Skeletal muscle tissue (tissue), 4 donors: ENCODE data around the gene TSPEAR. TPM values are rescaled to one million over a fixed set of nuclear protein-coding genes. Genes with fewer than 3 reads are reported as not detected.
"Not testable (repeated sequence)": the region's sequence is repeated elsewhere in the genome, so short reads cannot be mapped to it uniquely, and the experiment has no call there.

Experiments
- H3K27ac ChIP-seq: one replicate; pipeline ENCODE4 v1.7.0; 2013; ENCODE audit warnings: mild to moderate bottlenecking, low read depth, low read length, inconsistent platforms
- H3K27me3 ChIP-seq, 3 donors: one replicate each; pipeline ENCODE4 v1.7.0; 2013; ENCODE audit warnings: low read length in 3 of 3; ENCODE audit not compliant: control insufficient read depth in 3 of 3, insufficient read depth in 3 of 3
- H3K36me3 ChIP-seq, 3 donors: one replicate each; pipeline ENCODE4 v1.7.0; 2013; ENCODE audit warnings: low read length in 3 of 3; ENCODE audit not compliant: control insufficient read depth in 3 of 3, insufficient read depth in 3 of 3
- H3K4me1 ChIP-seq, 3 donors: one replicate each; pipeline ENCODE4 v1.7.0; 2013; ENCODE audit warnings: low read length in 3 of 3, mild to moderate bottlenecking in 3 of 3; ENCODE audit not compliant: control insufficient read depth in 3 of 3, insufficient read depth in 3 of 3
- H3K4me3 ChIP-seq, 3 donors: one replicate each; pipeline ENCODE4 v1.7.0; 2013; ENCODE audit warnings: low read length in 3 of 3
- H3K9ac ChIP-seq, 3 donors: one replicate each; pipeline ENCODE4 v1.7.0; 2013; ENCODE audit warnings: low read length in 3 of 3, mild to moderate bottlenecking in 3 of 3, moderate library complexity in 2 of 3, low read depth in 1 of 3
- H3K9me3 ChIP-seq, 3 donors: one replicate each; pipeline ENCODE4 v1.7.0; 2013; ENCODE audit warnings: low read length in 3 of 3; ENCODE audit not compliant: control insufficient read depth in 3 of 3
- total RNA-seq: library from RNA; depleted of rRNA; stranded (reverse); fragments of >200 nt; gene quantifications from one replicate; pipeline ENCODE4 v1.2.3, GENCODE V29; 2014
- donor health status: Osteomylitis.

Gene TSPEAR
- total RNA-seq, 1 donor from 2014 or later, result not detected

DNA sequence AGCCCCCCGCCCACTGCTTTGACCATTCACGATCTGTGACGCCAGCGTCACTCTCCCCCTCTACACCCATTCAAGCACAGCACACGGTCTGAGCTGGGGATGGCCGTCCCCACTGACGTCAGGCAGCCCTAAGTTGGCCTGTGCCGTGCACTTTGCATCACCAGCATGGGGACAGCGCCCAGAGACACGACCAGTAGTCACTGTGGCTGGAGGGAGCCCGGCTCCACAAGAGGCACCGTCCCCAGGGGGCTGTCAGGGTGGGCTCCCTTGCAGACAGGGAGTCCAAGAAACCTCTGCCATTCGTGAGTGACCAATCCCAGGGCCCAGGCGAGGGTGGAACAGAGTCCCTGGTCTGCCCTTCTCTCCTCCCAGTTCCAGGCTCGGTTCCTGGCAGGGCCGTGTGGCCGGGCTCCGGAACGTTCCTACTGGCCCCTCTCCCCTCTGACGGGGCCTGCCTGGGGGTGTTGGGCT is 97.2 kb downstream of the TSPEAR start:
- Histone ChIP-seq H3K4me3 (no peak overlapping the region), H3K4me1 (no peaks in the 10 kb centered on the region), H3K9me3 (peaks cover 2 to 7% (median 6%) of the 10 kb centered on the region in 3 donors), H3K36me3 (no peaks in the 10 kb centered on the region), H3K27me3 (peaks cover 34 to 47% (median 41%) of the 10 kb centered on the region in 3 donors), H3K9ac (no peak overlapping the region), H3K27ac (no peak overlapping the region)

GRCh38 chr21:44613386-44614155 is 97.8 kb downstream of the TSPEAR start:
- Histone ChIP-seq H3K27ac (no peak overlapping the region), H3K9ac (no peak overlapping the region), H3K36me3 (no peaks in the 10 kb centered on the region), H3K4me1 (no peaks in the 10 kb centered on the region), H3K9me3 (peaks cover 2 to 7% (median 7%) of the 10 kb centered on the region in 3 donors), H3K4me3 (no peak overlapping the region), H3K27me3 (peaks cover 34 to 47% (median 41%) of the 10 kb centered on the region in 3 donors)

GRCh38 chr21:44612669-44613229 is 98.6 kb downstream of the TSPEAR start:
- H3K36me3 ChIP-seq, result no peaks in the 10 kb centered on the region
- H3K27me3 ChIP-seq, result peaks cover 34 to 47% (median 41%) of the 10 kb centered on the region in 3 donors
- H3K4me3 ChIP-seq, result no peak overlapping the region
- no peak overlapping the region for H3K27ac ChIP-seq
- no peaks in the 10 kb centered on the region for H3K4me1 ChIP-seq
- H3K9me3 ChIP-seq, result peaks cover 2 to 7% (median 7%) of the 10 kb centered on the region in 3 donors
- H3K9ac ChIP-seq, result no peak overlapping the region

GRCh38 chr21:44612029-44612486 is 99.3 kb downstream of the TSPEAR start, which contains the start of gene KRTAP10-8:
Gene KRTAP10-8 (plus strand): TSS chr21:44612079. CDS start chr21:44612101, 22 bp downstream.
- Histone ChIP-seq H3K4me1 (no peaks in the 10 kb centered on the region), H3K36me3 (no peaks in the 10 kb centered on the region), H3K9me3 (peaks cover 2 to 7% (median 7%) of the 10 kb centered on the region in 3 donors), H3K4me3 (no peak within 1 kb of the TSS), H3K27me3 (peaks cover 34 to 46% (median 40%) of the 10 kb centered on the region in 3 donors), H3K9ac (no peak within 1 kb of the TSS), H3K27ac (no peak within 1 kb of the TSS)

- peaks cover 2 to 7% (median 7%) of the 10 kb centered on the region in 3 donors for H3K9me3 ChIP-seq
- no peak overlapping the region for H3K4me3 ChIP-seq
- no peak overlapping the region for H3K27ac ChIP-seq
- no peak overlapping the region for H3K9ac ChIP-seq
- no peaks in the 10 kb centered on the region for H3K36me3 ChIP-seq
- H3K4me1 ChIP-seq, result no peaks in the 10 kb centered on the region
- peaks cover 32 to 46% (median 37%) of the 10 kb centered on the region in 3 donors for H3K27me3 ChIP-seq
Measured at GRCh38 chr21:44611551-44611950, 99.8 kb downstream of the TSPEAR start.

DNA sequence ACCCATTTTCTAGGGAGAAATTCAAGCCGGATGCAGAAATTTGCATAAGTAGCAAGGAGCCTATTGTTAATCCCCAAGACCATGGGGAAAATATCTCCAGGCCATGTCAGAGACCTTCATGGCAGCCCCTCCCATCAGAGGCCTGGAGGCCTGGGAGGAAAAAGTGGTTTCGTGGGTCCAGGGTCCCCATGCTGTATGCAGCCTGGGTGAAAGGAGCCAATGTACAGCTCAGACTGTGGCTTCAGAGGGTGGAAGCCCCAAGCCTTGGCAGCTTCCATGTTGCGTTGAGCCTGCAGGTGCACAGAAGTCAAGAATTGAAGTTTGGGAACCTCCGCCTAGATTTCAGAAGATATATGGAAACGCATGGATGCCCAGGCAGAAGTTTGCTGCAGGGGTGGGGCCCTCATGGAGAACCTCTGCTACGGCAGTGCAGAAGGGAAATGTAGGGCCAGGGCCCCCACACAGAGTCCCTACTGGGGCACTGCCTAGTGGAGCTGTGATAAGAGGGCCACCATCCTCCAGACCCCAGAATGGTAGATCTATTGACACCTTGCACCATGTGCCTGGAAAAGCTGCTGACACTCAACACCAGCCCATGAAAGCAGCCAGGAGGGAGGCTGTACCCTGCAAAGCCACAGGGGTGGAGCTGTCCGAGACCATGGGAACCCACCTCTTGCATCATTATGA is 101.1 kb downstream of the TSPEAR start:
- H3K4me3 ChIP-seq, H3K9me3 ChIP-seq, H3K27ac ChIP-seq, H3K9ac ChIP-seq, H3K36me3 ChIP-seq, H3K4me1 ChIP-seq: not testable (repeated sequence)
- H3K27me3 ChIP-seq, result peaks cover 24 to 36% (median 28%) of the 10 kb centered on the region in 3 donors

DNA sequence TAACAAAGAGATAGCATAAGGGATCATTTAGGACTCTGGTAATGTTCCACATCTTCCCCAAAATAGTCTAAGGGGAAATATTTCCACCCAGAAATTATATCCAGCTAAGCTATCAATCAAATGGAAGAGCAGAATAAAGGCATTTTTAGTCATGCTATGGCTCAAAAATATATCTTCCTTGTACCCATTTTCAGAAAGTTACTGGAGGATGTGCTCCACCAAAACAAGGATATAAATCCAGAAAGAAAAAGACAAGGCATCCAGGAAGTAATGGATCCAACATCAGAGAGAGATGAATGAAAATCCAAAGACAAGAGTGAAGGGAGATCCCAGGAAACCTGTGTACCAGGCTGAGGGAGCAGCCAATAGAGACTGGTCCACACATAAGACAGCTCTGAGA is 102.2 kb downstream of the TSPEAR start:
- peaks cover 2 to 9% (median 7%) of the 10 kb centered on the region in 3 donors for H3K9me3 ChIP-seq
- H3K27me3 ChIP-seq, result peaks cover 16 to 26% (median 18%) of the 10 kb centered on the region in 3 donors
- no peak overlapping the region for H3K27ac ChIP-seq
- H3K4me3 ChIP-seq, result no peak overlapping the region
- no peaks in the 10 kb centered on the region for H3K36me3 ChIP-seq
- no peaks in the 10 kb centered on the region for H3K4me1 ChIP-seq
- H3K9ac ChIP-seq, result no peak overlapping the region

- Histone ChIP-seq H3K27ac (no peak overlapping the region), H3K9ac (no peak overlapping the region), H3K9me3 (peaks cover 2 to 8% (median 2%) of the 10 kb centered on the region in 3 donors), H3K4me1 (no peaks in the 10 kb centered on the region), H3K36me3 (no peaks in the 10 kb centered on the region), H3K27me3 (peaks cover 21 to 32% (median 26%) of the 10 kb centered on the region in 3 donors), H3K4me3 (no peak overlapping the region)
Measured at GRCh38 chr21:44606495-44606894, 104.9 kb downstream of the TSPEAR start.

DNA sequence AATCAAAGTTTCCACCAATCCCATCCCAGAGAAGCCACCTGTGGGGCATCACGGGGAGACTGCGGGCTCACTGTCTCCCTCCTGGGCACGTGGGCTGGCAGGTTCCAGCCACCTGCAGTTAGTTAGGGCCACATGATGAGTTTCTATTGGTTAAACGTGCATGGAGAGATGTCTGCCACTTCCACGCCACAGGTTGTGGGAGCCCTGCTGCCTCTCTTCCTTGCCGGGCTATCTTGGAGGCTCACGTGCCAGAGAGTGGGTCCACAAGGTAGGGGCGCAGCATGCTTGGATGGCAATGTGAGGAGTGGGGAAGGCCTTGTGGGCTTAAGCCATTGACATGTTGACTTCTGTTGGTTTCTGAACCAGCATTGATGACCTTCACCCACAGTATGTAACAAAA is 107.5 kb downstream of the TSPEAR start:
- H3K9me3 ChIP-seq, result peaks cover 0 to 5% (median 0%) of the 10 kb centered on the region in 3 donors
- H3K9ac ChIP-seq, result no peak overlapping the region
- H3K27ac ChIP-seq, result no peak overlapping the region
- no peak overlapping the region for H3K4me3 ChIP-seq
- H3K4me1 ChIP-seq, result no peaks in the 10 kb centered on the region
- H3K27me3 ChIP-seq, result peaks cover 34 to 47% (median 42%) of the 10 kb centered on the region in 3 donors
- no peaks in the 10 kb centered on the region for H3K36me3 ChIP-seq
